ENCODE measurements around the gene PPP2R2C.

- TF ChIP-seq SUZ12 (IDR thresholded peaks at IDR 0.05; ENCODE audit: unreplicated experiment) (no peak), HDGF (IDR thresholded peaks at IDR 0.05) (no peak), CHD2 (IDR thresholded peaks at IDR 0.05; ENCODE audit: borderline replicate concordance, low read depth, low read length) (no peak), MXI1 (IDR thresholded peaks at IDR 0.05; ENCODE audit: low read depth, low read length) (no peak), NRF1 (conservative IDR thresholded peaks at IDR 0.05; ENCODE audit: low read depth, low read length) (no peak), POLR2AphosphoS5 (IDR thresholded peaks at IDR 0.05; ENCODE audit: low read length) (no peak), YBX1 (IDR thresholded peaks at IDR 0.05) (no peak), ZNF274 (IDR thresholded peaks at IDR 0.05; ENCODE audit: insufficient read depth, insufficient read length) (no peak), CHD1 (IDR thresholded peaks at IDR 0.05; ENCODE audit: low read depth, low read length) (no peak), CEBPB (IDR thresholded peaks at IDR 0.05; ENCODE audit: borderline replicate concordance in 1 of 2, low read depth in 2 of 2, low read length in 2 of 2) (no peak), CTCF (IDR thresholded peaks at IDR 0.05 in 2 of 3, conservative IDR thresholded peaks at IDR 0.05 in 1 of 3; ENCODE audit: control insufficient read depth in 2 of 3, extremely low read depth in 1 of 3, insufficient read depth in 1 of 3, low read depth in 3 of 3, low read length in 3 of 3) (no peak)
These were observed 31.2 kb downstream of the PPP2R2C start for GRCh38 chr4:6441202-6441582.

Measured in GM12878 (cell line).